GM19324 (cell line): Measurements from ENCODE around the gene KRTAP21-2.
"Not testable (repeated sequence)": the region's sequence is repeated elsewhere in the genome, so short reads cannot be mapped to it uniquely, and the experiment has no call there.

Experiments used
- ATAC-seq: cut with Tn5 transposase; IDR thresholded peaks from one replicate; pipeline ENCODE4 v1.9.1; 2021; ENCODE audit warnings: mild to moderate bottlenecking, moderate library complexity; ENCODE audit not compliant: unreplicated experiment, low FRiP score

Gene KRTAP21-2

GRCh38 chr21:30747159-30747558, at the start of gene KRTAP21-2:
KRTAP21-2 (minus strand) TSS chr21:30747259; CDS start chr21:30747202, 57 bp downstream.
- ATAC-seq, result no peak

DNA sequence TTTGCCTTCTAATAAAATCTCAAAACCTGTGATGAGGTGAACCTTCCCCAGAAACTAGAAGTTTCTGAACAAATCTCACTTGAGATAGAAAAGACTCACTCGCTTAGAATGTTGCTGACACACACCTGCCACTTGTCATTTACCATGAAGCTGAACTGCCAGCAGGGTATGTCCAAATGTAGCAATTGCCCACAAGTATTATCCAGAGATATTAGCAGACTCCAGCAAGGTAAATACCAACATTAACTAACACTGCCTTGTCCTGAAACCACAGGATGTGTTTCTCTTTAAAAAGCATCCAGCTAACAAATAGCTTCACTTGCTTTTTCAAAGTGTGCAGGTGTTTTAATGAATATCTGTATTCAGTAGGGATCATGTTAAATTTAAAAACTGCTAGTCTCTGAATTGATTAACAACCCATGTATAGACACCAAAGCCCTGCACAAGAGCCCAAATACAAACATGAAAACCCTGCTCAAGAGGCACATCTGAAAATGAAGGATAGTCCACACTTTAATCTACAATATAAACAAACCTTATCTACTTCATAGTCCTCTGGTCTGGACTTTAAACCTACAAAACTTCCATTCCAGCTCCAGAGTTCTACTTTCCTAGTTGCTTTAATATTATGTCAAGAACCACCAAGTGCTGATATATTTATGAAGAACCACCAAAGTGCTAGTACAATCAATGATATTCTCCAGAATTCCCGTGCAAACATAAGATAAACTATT, 46.7 kb upstream of the KRTAP21-2 start:
- no peak for ATAC-seq

GRCh38 chr21:30779249-30779648, 32.2 kb upstream of the KRTAP21-2 start:
- ATAC-seq, result no peak

DNA sequence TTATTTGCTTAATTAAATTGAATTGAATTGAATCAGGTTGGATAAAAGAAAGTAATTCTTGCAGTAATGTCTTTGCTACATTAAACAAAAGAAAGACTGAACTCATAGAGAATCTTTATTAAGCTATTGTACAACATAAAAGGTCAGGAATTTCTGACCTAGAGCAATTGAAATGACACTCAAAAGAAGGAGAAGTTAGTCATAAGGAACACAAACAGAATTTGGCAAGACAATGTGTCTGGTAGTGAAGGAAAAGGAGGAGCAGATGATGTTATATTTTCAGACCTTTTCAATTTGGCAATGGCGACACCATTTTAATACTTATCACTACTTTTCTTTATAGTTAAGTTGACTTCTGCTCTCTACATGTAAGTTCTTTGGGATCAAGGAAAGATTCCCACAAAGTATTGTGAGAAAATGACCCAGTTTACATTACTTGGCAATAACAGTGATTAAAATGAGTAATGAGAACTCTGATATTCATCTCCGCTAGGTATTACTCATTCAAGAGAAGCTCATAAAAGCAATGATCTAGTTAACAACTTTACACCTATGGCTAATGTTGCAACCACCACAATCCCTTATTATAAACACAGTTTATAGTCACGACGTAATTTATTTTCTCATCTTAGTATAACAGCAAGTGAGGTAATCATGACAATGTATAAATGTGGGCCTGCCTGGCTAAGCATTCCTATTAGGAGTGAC, 22.8 kb upstream of the KRTAP21-2 start:
- ATAC-seq, result no peak

DNA sequence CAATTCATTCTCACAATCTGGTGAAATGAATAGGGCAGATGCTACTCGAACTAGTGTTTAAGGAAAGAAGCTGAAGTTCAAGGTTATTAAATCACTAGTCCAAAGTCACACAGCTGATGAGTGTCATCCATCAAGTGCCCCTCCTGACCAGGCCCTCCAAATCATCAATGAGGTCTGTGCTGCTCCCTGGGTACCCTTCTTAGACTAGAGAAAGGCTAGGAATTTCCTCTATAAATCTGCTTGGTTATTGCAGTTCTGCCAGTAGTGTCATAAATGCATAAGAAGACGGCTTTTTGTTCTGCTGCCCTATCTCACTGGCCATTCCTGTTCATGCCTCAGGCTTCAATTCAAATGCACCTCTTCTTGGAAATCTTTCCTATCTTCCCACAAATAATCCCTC, 13.7 kb upstream of the KRTAP21-2 start:
- no peak for ATAC-seq

DNA sequence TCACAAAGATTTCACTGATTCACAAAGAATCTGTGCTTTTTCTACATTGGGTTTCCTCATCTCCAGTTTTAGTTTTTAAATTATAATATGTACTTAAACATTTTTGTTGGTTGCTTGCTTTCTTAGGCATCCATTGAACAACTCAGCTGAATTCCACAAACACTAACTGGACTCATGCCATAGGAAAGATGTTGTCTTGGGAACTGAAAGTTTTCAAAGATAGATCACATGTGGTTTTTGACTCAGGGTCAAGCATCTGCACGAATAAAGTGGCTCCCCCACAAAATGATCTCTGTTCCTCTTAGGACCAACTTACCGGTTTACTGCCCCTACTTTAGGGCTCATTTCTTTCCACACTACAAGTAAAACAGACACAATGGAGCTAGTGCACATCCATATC, 11.2 kb upstream of the KRTAP21-2 start:
- no peak for ATAC-seq

DNA sequence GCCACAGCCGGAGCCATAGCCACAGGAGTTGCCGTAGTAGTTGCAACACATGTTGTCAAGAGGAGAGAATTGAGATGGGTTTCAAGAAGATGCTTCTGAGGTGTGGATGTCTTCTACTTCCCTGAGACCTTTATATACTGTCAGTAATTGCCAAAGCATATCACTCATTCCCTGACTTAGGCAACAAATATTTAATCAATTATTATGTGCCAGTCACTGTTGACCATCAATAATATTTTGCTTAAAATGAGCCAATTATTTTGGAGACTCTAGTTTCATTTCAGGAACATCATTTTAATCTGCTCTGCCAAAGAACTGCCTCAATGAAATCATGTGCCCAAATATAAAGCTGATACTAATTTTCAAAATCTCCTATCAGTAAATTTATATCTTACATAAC, 8.3 kb upstream of the KRTAP21-2 start, which contains the start of gene KRTAP21-1:
KRTAP21-1 (minus strand) TSS at position 101 of the 400 bp plus-strand sequence; CDS start at position 51, 50 bp downstream.
- not testable (repeated sequence) for ATAC-seq

GRCh38 chr21:30740462-30740861, 6.6 kb downstream of the KRTAP21-2 start:
- ATAC-seq, result no peak

DNA sequence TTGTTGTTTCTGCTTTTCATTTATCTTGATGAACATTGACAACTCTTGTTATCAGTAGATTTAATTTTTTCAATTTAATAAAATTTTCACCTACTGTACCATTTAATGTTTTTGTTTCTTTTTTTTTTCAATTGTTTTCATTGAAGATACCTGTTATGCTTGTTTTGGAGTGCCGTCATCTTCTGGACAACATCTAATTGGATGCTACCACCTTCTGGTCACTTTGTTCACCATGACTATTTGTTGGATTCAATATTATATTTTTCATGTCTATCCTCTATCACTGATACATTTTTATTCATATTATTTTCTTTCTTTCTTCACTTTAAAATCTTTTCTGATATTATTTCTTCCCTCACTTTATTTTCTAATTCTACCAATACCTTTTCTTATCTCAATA, 14.0 kb downstream of the KRTAP21-2 start:
- no peak for ATAC-seq

DNA sequence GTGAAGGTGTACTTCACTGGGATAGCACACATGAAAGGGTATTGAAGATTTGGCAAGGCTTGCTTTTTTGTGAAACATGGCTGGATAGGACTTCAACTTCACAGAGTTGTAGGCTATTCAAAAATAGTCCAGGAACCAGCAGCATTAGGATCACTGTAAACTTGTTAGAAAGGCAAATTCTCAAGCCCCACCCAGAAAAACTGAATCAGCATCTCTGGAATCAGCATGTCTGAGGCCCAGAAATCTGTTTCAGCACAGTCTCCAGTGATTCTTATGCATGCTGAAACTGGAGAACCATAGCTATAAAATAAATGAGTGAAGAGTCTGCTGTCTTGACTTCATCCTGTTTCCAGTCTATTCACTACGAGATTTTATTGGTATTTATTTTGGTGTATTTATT, 20.3 kb downstream of the KRTAP21-2 start:
- ATAC-seq, result no peak

DNA sequence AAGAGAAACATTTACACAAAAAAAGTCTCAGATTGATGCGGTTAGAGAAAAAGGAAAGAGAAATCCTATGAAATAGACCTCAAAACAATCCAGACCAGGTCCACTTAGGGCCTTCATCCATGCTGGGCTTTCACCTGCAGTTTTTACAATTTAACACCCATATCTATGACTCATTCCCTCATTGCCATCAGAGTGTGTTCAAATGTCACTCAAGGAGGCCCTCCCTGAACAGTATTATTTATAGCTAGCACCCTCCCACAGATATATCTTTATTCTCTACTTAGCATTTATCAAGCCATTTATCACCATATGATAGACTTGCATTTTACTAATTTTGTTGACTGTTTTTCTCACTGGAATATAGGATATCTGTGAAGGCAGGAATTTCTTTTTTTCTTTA, 27.7 kb downstream of the KRTAP21-2 start:
- ATAC-seq, result no peak

- ATAC-seq, result no peak
Measured at GRCh38 chr21:30718239-30718909, 28.7 kb downstream of the KRTAP21-2 start, which contains the start of gene KRTAP21-3. KRTAP21-3 (minus strand) TSS chr21:30718777; CDS start chr21:30718759, 18 bp downstream.

DNA sequence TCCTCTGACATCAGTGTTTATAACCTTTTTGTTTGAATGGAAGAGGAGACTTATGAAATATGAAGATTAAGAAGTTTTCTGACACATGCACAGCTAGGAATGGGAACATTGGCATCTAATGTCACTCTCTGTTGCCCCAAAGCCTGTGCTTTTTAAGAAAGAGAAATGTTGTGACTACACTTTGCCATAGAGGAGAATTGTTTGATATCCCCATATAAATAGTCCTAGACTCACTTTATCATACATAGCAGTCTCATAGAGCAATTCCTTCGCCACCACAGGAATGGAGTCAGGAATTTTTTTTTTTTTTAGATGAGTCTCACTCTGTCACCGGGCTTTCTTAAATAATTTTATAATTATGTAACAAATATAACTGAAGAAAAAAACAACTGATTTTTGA, 30.0 kb downstream of the KRTAP21-2 start:
- no peak for ATAC-seq

- no peak for ATAC-seq
Measured at GRCh38 chr21:30714946-30715345, 32.1 kb downstream of the KRTAP21-2 start.

DNA sequence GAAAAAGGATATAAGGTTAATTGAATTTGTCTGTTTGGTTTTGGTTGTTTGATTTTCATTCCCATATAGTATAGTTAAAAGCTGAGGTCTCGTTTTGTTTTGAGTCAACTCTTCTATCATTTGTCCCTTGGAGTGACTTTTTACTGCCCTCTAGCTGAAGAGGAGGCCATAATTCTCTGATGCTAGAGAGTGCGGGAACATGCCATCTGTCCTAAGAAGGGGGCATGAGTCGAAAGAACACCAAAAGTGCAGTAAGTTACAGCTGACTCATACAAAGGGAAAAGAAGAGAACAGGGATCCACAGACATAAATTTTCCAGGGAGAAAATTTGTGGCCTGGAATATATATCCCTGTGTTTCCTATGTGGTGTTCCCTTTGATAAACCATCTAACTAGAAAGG, 32.6 kb downstream of the KRTAP21-2 start:
- ATAC-seq, result no peak

- ATAC-seq, result no peak
Measured at GRCh38 chr21:30713766-30714165, 33.3 kb downstream of the KRTAP21-2 start.

DNA sequence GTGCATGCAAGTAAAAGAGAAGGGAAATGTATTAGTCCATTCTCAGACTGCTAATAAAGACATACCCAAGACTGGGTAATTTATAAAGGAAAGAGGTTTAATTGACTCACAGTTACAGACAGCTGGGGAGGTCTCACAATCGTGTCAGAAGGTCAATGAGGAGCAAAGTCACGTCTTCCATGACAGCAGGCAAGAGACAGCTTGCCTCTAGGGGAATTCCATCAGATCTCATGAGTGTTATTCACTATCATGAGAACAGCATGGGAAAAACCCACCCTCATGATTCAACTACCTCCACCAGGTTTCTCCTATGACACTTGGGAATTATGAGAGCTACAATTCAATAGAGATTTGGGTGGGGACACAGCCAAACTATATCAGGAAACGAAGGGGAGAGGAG, 36.6 kb downstream of the KRTAP21-2 start:
- ATAC-seq, result no peak

GRCh38 chr21:30707409-30707808, 39.6 kb downstream of the KRTAP21-2 start:
- ATAC-seq, result no peak
